Liver (tissue), 9 donors: ENCODE data around the gene SYNDIG1. TPM values are rescaled to one million over a fixed set of nuclear protein-coding genes. Genes with fewer than 3 reads are reported as not detected.

Source experiments
- DNase-seq: peaks from one replicate; pipeline ENCODE4 v3.0.0-alpha.2; 2017; ENCODE audit warnings: low spot score
- H3K27ac ChIP-seq, 2 donors: one replicate each; pipeline ENCODE4 v1.7.0; 2013; ENCODE audit warnings: inconsistent platforms in 2 of 2, low read length in 2 of 2, control low read depth in 1 of 2, low read depth in 1 of 2, mild to moderate bottlenecking in 1 of 2
- H3K27me3 ChIP-seq, 4 donors: one replicate each; pipeline versions ENCODE4 v1.6.1 to v1.7.0; 2013; ENCODE audit warnings: low read length in 3 of 4, inconsistent platforms in 1 of 4, mild to moderate bottlenecking in 1 of 4, moderate library complexity in 1 of 4; ENCODE audit not compliant: control insufficient read depth in 4 of 4, insufficient read depth in 4 of 4
- H3K36me3 ChIP-seq, 4 donors: one replicate each; pipeline versions ENCODE4 v1.6.1 to v1.7.0; 2013; ENCODE audit warnings: low read length in 3 of 4, mild to moderate bottlenecking in 3 of 4, low read depth in 1 of 4, moderate library complexity in 1 of 4; ENCODE audit not compliant: control insufficient read depth in 4 of 4, insufficient read depth in 3 of 4
- H3K4me1 ChIP-seq, 4 donors: one replicate each; pipeline versions ENCODE4 v1.6.1 to v1.7.0; 2013; ENCODE audit warnings: low read length in 3 of 4, mild to moderate bottlenecking in 3 of 4, moderate library complexity in 1 of 4; ENCODE audit not compliant: control insufficient read depth in 4 of 4, insufficient read depth in 4 of 4
- H3K4me3 ChIP-seq, 3 donors: one replicate each; pipeline versions ENCODE4 v1.6.1 to v1.7.0; 2013; ENCODE audit warnings: low read length in 3 of 3, control low read depth in 1 of 3, low read depth in 1 of 3, mild to moderate bottlenecking in 1 of 3
- H3K9ac ChIP-seq, 2 donors: one replicate each; pipeline ENCODE4 v1.7.0; 2013; ENCODE audit warnings: low read length in 2 of 2, mild to moderate bottlenecking in 2 of 2, moderate library complexity in 2 of 2, control low read depth in 1 of 2, low read depth in 1 of 2
- H3K9me3 ChIP-seq, 4 donors: one replicate each; pipeline versions ENCODE4 v1.6.1 to v1.7.0; 2013; ENCODE audit warnings: low read length in 3 of 4; ENCODE audit not compliant: control insufficient read depth in 4 of 4
- EGR1 ChIP-seq, 2 donors: IDR thresholded peaks; 2 replicates each; pipeline ENCODE4 v1.6.1; 2016 to 2018; ENCODE audit warnings: antibody characterized with exemption in 2 of 2, low read depth in 2 of 2
- FOXA1 ChIP-seq: IDR thresholded peaks from 2 replicates; pipeline ENCODE4 v1.6.1; 2016; ENCODE audit warnings: antibody characterized with exemption
- GABPA ChIP-seq, 2 donors: IDR thresholded peaks in 1 of 2; conservative IDR thresholded peaks in 1 of 2; 2 replicates each; pipeline ENCODE4 v1.6.1; 2016; ENCODE audit warnings: antibody characterized with exemption in 2 of 2, mild to moderate bottlenecking in 1 of 2, moderate library complexity in 1 of 2
- HNF4A ChIP-seq, 2 donors: conservative IDR thresholded peaks; 2 replicates each; pipeline ENCODE4 v1.6.1; 2016; ENCODE audit warnings: antibody characterized with exemption in 2 of 2, mild to moderate bottlenecking in 2 of 2
- JUND ChIP-seq, 2 donors: IDR thresholded peaks; 2 replicates each; pipeline ENCODE4 v1.6.1; 2016; ENCODE audit warnings: antibody characterized with exemption in 2 of 2
- NR2F2 ChIP-seq: IDR thresholded peaks from 2 replicates; pipeline ENCODE4 v1.6.1; 2016; ENCODE audit warnings: antibody characterized with exemption
- RXRA ChIP-seq, 2 donors: IDR thresholded peaks; 2 replicates each; pipeline ENCODE4 v1.6.1; 2017 to 2018; ENCODE audit warnings: antibody characterized with exemption in 2 of 2, mild to moderate bottlenecking in 1 of 2
- SP1 ChIP-seq: IDR thresholded peaks from 2 replicates; pipeline ENCODE4 v1.6.1; 2018; ENCODE audit warnings: antibody characterized with exemption, mild to moderate bottlenecking
- TAF1 ChIP-seq: conservative IDR thresholded peaks from 2 replicates; pipeline ENCODE4 v1.6.1; 2016; ENCODE audit warnings: antibody characterized with exemption, mild to moderate bottlenecking
- WGBS: extraction: QIAGEN DNeasy Blood & Tissue Kit; methylation state at CpG from one replicate; pipeline ENCODE4 v1.1.7; 2013; 5-methylcytosine and 5-hydroxymethylcytosine counted together
- polyA plus RNA-seq, 2 donors: library from polyadenylated mRNA; stranded (reverse) in 1 of 2; unstranded in 1 of 2; fragments of 200-250 nt in 1 of 2; fragments of >200 nt in 1 of 2; fragmentation: Nextera tagmentation in 1 of 2; extraction: Ambion mirVana in 1 of 2; gene quantifications; one replicate each; pipeline versions ENCODE4 v1.2.1 to v1.2.3, GENCODE V29; 2013 to 2015
- total RNA-seq, 2 donors: library from RNA; depleted of rRNA; stranded (reverse); fragments of >200 nt; gene quantifications; one replicate each; pipeline ENCODE4 v1.2.3, GENCODE V29; 2014
- TF ChIP-seq, protein P1 (sequence below): IDR thresholded peaks from 2 replicates; pipeline ENCODE4 v1.6.1; 2016; ENCODE audit warnings: antibody characterized with exemption
- TF ChIP-seq, protein P2 (sequence below): IDR thresholded peaks from 2 replicates; pipeline ENCODE4 v1.6.1; 2016; ENCODE audit warnings: antibody characterized with exemption
- TF ChIP-seq, protein P3 (sequence below): IDR thresholded peaks from 2 replicates; pipeline ENCODE4 v1.6.1; 2016; ENCODE audit warnings: antibody characterized with exemption
- TF ChIP-seq, protein P4 (sequence below): fragments of 150-350 bp; IDR thresholded peaks from 2 replicates; pipeline ENCODE4 v1.5.1; 2017; ENCODE audit warnings: improper control_type of control experiment, low read depth, low read length; ENCODE audit not compliant: missing input control
- TF ChIP-seq, protein P5 (sequence below): IDR thresholded peaks from 2 replicates; pipeline ENCODE4 v1.6.1; 2016; ENCODE audit warnings: antibody characterized with exemption, mild to moderate bottlenecking
- donor health status: healthy.
- donor health status: healthy.
- donor health status: healthy.
- donor health status: healthy.
- donor health status: healthy.

The SYNDIG1 gene
- total and polyA plus RNA-seq, 4 donors: 0.05 to 0.08 TPM; not detected in 2

DNA sequence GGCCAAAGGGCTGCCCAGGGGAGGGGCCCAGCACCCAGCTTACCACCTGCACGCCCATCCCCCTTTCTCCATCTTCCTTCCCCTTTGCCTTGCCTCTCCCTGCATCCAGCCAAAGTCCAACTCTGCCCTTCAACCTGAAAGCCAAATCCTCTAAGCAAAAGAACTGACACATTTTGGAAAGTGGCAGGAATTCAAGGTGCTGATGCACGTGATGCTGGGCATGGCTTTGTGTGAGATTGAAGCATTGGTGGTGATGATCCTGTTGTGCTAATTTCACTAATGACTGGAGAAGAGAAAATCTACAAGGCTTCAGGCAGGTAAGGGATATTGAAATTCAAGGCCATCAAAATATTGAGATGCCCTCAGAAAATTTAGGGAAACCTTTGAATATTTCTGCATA lies 23.3 kb downstream of the SYNDIG1 start:
- no peak for DNase-seq
- 74% methylated on average over 2 of the region's 2 CpGs for WGBS
- H3K9ac ChIP-seq: no peak overlapping the region

DNA sequence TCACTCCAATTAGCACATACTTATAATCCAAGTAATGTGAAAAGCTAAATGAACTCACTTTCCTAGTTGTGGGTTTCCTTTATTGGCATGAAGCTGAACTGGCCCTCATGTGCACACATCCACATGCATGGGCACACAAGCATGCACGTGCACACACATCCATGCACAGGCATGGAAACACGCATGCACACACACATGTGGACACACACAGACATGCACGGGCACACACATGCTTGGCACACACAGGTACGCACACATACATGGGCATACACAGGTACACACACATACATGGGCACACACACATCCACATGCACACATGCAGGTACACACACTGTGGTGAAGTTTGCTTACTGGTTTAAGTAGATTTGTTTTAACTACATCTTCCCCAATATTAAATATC lies 23.8 kb downstream of the SYNDIG1 start:
- Histone ChIP-seq H3K4me1 (no peaks in the 10 kb centered on the region), H3K9me3 (no peaks in the 10 kb centered on the region), H3K4me3 (no peak overlapping the region), H3K9ac (no peak overlapping the region), H3K27ac (no peak overlapping the region), H3K27me3 (no peaks in the 10 kb centered on the region), H3K36me3 (no peaks in the 10 kb centered on the region)
- WGBS: 89% methylated on average over 4 of the region's 4 CpGs
- TF ChIP-seq JUND (IDR thresholded peaks at IDR 0.05): no peak
- TF ChIP-seq, protein P1, sequence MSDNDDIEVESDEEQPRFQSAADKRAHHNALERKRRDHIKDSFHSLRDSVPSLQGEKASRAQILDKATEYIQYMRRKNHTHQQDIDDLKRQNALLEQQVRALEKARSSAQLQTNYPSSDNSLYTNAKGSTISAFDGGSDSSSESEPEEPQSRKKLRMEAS: no peak
- TF ChIP-seq, protein P2, sequence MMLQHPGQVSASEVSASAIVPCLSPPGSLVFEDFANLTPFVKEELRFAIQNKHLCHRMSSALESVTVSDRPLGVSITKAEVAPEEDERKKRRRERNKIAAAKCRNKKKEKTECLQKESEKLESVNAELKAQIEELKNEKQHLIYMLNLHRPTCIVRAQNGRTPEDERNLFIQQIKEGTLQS: no peak
- TF ChIP-seq, protein P3, sequence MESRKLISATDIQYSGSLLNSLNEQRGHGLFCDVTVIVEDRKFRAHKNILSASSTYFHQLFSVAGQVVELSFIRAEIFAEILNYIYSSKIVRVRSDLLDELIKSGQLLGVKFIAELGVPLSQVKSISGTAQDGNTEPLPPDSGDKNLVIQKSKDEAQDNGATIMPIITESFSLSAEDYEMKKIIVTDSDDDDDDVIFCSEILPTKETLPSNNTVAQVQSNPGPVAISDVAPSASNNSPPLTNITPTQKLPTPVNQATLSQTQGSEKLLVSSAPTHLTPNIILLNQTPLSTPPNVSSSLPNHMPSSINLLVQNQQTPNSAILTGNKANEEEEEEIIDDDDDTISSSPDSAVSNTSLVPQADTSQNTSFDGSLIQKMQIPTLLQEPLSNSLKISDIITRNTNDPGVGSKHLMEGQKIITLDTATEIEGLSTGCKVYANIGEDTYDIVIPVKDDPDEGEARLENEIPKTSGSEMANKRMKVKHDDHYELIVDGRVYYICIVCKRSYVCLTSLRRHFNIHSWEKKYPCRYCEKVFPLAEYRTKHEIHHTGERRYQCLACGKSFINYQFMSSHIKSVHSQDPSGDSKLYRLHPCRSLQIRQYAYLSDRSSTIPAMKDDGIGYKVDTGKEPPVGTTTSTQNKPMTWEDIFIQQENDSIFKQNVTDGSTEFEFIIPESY: no peak
- TF ChIP-seq HNF4A (conservative IDR thresholded peaks at IDR 0.05): no peak
- no peak for TF ChIP-seq EGR1 (IDR thresholded peaks at IDR 0.05; ENCODE audit: low read depth in 2 of 2)
- TF ChIP-seq GABPA (IDR thresholded peaks at IDR 0.05 in 1 of 2, conservative IDR thresholded peaks at IDR 0.05 in 1 of 2): no peak
- no peak for TF ChIP-seq FOXA1
- TF ChIP-seq, protein P4, sequence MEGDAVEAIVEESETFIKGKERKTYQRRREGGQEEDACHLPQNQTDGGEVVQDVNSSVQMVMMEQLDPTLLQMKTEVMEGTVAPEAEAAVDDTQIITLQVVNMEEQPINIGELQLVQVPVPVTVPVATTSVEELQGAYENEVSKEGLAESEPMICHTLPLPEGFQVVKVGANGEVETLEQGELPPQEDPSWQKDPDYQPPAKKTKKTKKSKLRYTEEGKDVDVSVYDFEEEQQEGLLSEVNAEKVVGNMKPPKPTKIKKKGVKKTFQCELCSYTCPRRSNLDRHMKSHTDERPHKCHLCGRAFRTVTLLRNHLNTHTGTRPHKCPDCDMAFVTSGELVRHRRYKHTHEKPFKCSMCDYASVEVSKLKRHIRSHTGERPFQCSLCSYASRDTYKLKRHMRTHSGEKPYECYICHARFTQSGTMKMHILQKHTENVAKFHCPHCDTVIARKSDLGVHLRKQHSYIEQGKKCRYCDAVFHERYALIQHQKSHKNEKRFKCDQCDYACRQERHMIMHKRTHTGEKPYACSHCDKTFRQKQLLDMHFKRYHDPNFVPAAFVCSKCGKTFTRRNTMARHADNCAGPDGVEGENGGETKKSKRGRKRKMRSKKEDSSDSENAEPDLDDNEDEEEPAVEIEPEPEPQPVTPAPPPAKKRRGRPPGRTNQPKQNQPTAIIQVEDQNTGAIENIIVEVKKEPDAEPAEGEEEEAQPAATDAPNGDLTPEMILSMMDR: no peak
- no peak for TF ChIP-seq NR2F2
- no peak for TF ChIP-seq SP1
- no peak for TF ChIP-seq TAF1
- TF ChIP-seq RXRA (IDR thresholded peaks at IDR 0.05): no peak
- TF ChIP-seq, protein P5, sequence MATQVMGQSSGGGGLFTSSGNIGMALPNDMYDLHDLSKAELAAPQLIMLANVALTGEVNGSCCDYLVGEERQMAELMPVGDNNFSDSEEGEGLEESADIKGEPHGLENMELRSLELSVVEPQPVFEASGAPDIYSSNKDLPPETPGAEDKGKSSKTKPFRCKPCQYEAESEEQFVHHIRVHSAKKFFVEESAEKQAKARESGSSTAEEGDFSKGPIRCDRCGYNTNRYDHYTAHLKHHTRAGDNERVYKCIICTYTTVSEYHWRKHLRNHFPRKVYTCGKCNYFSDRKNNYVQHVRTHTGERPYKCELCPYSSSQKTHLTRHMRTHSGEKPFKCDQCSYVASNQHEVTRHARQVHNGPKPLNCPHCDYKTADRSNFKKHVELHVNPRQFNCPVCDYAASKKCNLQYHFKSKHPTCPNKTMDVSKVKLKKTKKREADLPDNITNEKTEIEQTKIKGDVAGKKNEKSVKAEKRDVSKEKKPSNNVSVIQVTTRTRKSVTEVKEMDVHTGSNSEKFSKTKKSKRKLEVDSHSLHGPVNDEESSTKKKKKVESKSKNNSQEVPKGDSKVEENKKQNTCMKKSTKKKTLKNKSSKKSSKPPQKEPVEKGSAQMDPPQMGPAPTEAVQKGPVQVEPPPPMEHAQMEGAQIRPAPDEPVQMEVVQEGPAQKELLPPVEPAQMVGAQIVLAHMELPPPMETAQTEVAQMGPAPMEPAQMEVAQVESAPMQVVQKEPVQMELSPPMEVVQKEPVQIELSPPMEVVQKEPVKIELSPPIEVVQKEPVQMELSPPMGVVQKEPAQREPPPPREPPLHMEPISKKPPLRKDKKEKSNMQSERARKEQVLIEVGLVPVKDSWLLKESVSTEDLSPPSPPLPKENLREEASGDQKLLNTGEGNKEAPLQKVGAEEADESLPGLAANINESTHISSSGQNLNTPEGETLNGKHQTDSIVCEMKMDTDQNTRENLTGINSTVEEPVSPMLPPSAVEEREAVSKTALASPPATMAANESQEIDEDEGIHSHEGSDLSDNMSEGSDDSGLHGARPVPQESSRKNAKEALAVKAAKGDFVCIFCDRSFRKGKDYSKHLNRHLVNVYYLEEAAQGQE: no peak
- DNase-seq: no peak

More for the DNA sequence above, 23.3 kb downstream of the SYNDIG1 start:
- Histone ChIP-seq H3K4me3 (no peak overlapping the region), H3K9me3 (no peaks in the 10 kb centered on the region), H3K36me3 (no peaks in the 10 kb centered on the region), H3K27me3 (no peaks in the 10 kb centered on the region), H3K4me1 (no peaks in the 10 kb centered on the region), H3K27ac (no peak overlapping the region)
- TF ChIP-seq GABPA (IDR thresholded peaks at IDR 0.05 in 1 of 2, conservative IDR thresholded peaks at IDR 0.05 in 1 of 2): no peak
